Posterior vena cava (tissue), 2 donors: ENCODE data around the gene FNBP1L. TPM values are rescaled to one million over a fixed set of nuclear protein-coding genes. Genes with fewer than 3 reads are reported as not detected.

ENCODE experiments used
- DNase-seq: peaks from one replicate; pipeline ENCODE4 v3.0.0-alpha.2; 2020; ENCODE audit warnings: low spot score
- intact Hi-C, 2 donors: fragments of 100-400 bp; cut with DNase I; formaldehyde crosslinking; loops; one replicate each; pipeline versions ENCODE4 v1.14.1 to v1.14.2; 2022 to 2023
- total RNA-seq, 2 donors: library from RNA; stranded (reverse); fragmentation: NEBNext Ultra II Directional; extraction: Animal tissue kit (Norgen Biotek cat#: 25700); gene quantifications; one replicate each; pipeline ENCODE4 v1.2.1, GENCODE V29; 2021
- donor health status: DM: yes; HTN: yes; CAD: no.
- donor health status: DM: yes; HTN: yes; CAD: no.

Gene FNBP1L
- total RNA-seq, 2 donors from 2014 or later, result 9.3 to 11.3 TPM

DNA sequence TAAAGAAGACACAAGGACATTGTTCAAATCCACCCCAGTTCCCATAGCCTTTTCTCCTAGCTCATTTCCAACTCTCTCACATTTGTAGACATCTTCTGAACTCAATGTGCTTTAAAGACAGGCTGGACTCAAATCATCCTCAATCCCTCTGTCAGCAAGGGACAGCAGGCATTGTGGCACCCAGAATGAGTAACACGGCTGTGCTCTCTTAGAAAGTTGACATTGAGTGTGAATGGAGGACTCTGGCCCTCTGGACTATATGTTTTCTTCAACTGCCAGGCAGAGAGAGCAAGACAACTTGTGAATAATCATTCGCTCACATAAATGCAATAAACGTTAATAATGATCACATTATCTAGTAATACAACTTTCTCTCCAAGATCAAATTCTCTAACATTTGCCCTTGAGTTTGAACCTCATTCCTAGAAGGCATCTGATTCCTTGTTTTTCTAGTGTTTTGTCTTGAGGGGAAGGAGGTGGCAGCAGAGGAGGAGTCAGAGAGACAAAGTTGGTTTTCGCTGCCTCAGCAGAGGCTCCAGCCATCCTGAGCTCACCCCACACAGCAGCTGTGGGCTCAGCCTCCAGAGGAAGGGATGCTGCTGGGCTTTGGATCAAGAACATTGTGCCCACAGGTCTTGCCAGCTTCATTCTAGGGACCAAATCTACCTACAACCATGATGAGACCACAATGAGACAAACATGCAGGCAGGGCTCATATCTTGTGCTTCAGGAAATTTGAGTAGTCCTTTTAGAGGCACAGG, 148.6 kb downstream of the FNBP1L start:
- intact Hi-C loops, result loop anchor here in 1 of 2 donors (10.0 kb wide), 1 partner anchor 152 kb away; the partner anchor contains the start of gene FNBP1L
- DNase-seq, result no peak

- DNase-seq, result peak; percentile 74
- intact Hi-C loops, result loop anchor here in 1 of 2 donors (10.0 kb wide), 1 partner anchor 153 kb away; the partner anchor contains the start of gene FNBP1L
Measured at GRCh38 chr1:93597709-93598108, 149.8 kb downstream of the FNBP1L start.

DNA sequence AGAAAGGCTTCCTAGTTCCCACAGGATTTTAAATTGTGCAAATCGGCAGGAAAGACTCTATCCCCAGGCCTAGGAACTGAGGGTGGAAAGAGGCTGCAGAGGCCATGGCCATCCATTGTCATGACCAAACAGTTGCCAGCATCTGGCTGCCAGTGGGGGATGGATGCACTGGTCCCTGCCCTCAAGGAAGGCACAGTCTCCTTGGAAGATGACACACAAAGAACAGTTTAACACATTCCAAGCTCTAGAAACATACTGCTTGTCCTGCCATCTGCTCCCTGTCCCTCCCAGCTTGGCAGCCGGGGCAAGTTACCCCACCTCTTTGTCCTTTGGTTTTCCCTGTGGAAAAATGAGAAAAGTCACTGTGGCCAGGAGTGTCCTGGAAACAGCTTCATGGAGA, 150.5 kb downstream of the FNBP1L start:
- peak; percentile 35 for DNase-seq
- intact Hi-C loops, result loop anchor here in 1 of 2 donors (10.0 kb wide), 1 partner anchor 154 kb away; the partner anchor contains the start of gene FNBP1L

GRCh38 chr1:93598861-93599439, 151.0 kb downstream of the FNBP1L start:
- DNase-seq, result peak; percentile 50
- intact Hi-C loops, result loop anchor here in 1 of 2 donors (10.0 kb wide), 1 partner anchor 154 kb away; the partner anchor contains the start of gene FNBP1L

DNA sequence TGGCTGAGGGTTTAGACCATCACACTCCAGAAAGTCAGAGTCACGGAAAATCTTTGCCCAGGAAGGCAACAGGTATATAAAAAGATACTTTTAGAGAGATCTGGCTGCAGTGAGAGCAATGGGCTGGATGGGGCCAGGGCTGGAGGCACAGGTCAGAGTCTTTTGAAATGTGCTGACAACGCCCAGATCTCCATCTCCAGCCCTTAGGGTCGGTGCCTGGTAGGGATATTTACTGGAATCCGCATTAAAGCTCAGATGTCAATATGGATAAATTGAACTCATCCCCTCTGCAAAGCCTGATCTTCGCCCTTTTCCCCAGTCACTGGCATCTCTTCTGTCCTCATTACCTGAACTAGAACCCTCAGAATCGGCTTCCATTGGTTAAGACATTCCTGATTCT, 151.6 kb downstream of the FNBP1L start:
- DNase-seq, result no peak
- intact Hi-C loops, result loop anchor here in 1 of 2 donors (10.0 kb wide), 1 partner anchor 155 kb away; the partner anchor contains the start of gene FNBP1L

DNA sequence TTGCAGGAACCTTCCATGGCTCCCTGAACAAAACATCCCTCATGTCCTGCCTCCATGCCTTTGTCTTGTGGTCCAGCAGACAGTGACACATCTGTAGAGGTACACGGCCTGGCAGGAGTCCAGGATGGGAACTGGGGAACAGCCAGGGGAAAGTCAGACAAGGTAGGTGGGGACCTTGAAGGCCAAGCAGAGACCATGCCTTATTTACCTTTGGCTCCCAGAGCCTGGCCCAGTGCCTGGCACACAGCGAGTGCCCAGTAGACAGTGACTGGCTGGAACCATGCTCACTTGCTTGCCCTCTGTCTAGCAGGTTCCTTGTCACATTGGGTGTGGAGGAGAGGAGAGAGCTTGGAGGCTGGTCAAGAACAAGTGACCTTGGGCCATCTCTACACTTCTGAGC, 152.7 kb downstream of the FNBP1L start:
- intact Hi-C loops, result no loop called here
- peak; percentile 62 for DNase-seq

DNA sequence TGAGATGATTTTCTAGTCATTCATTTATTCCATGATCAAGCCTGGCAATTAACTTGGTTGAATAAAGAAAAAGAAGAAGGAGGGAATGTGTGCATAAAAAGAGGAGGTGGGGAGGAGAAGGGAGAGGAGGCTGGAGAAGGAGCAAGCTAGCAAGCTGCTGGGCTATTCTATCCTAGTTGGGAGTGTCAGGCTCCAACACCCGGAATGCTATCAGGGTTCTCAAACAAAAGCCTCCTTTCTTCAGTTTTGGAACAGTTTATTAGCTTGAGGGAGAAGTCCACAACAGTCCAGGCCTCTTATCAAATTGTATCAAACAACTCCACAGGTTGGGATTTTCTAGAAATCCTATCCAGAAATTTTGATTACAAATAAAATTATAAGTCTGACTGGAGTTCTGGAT, 153.8 kb downstream of the FNBP1L start:
- intact Hi-C loops, result no loop called here

GRCh38 chr1:93602101-93602500, 154.2 kb downstream of the FNBP1L start:
- intact Hi-C loops, result no loop called here
- peak; percentile 58 for DNase-seq

More for the DNA sequence above, 153.8 kb downstream of the FNBP1L start:
- DNase-seq, result no peak

DNA sequence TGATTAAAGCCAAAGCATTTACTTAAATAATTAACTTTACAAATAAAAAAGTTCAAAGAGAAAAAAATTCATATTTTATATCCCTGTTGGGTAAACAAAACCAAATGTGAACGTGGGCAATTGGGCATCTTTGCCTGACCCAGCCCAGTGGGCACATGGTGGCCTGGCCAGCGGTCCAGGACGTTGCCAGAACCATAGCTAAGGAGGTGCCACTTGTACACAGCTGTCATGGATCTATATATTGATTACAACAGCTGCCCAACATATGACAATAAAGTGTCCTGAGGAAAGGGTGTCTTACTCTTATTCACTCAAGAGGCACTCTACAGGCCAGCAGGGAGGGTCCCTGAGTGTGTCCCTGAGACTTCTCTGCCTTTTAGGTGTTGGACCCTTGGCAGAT, 155.2 kb downstream of the FNBP1L start:
- intact Hi-C loops, result no loop called here
- DNase-seq, result no peak

DNA sequence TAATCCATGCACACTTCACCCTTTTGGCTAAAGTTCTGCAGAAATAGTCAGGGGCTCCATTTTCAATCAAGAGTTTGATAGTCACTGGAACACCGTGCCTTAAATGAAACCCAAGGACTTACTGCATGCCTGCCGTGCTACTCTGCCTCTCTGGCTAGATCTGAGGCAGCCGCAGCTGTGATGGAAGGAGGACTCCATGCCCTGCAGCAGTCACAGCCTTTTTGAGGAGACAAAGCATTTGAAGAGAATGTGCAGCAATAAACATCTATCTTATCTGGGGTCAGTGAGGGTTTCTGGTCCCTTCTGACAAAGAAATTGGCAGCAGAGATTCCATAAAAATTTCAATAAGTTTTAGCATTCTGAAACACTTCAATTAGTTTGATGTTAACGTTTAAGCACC, 155.7 kb downstream of the FNBP1L start:
- intact Hi-C loops, result no loop called here
- DNase-seq, result no peak

Other genes with a start within 250 kb of the FNBP1L start
- gene DR1, start 102.2 kb upstream of the FNBP1L start, total RNA-seq, result 10 to 100 TPM; 40.3 to 41.9 TPM
- 10 to 100 TPM; 10.4 to 17.5 TPM for gene BCAR3, start 233.7 kb downstream of the FNBP1L start, total RNA-seq